ENCODE data around the gene ZCCHC14. TPM values are rescaled to one million over a fixed set of nuclear protein-coding genes. Genes with fewer than 3 reads are reported as not detected.

Gene ZCCHC14
- total and polyA plus RNA-seq, 2 of the 13 experiments (the other 11 are each of a cell fraction or from before 2014, with no cell fraction given) = 12.4 to 12.5 TPM

DNA sequence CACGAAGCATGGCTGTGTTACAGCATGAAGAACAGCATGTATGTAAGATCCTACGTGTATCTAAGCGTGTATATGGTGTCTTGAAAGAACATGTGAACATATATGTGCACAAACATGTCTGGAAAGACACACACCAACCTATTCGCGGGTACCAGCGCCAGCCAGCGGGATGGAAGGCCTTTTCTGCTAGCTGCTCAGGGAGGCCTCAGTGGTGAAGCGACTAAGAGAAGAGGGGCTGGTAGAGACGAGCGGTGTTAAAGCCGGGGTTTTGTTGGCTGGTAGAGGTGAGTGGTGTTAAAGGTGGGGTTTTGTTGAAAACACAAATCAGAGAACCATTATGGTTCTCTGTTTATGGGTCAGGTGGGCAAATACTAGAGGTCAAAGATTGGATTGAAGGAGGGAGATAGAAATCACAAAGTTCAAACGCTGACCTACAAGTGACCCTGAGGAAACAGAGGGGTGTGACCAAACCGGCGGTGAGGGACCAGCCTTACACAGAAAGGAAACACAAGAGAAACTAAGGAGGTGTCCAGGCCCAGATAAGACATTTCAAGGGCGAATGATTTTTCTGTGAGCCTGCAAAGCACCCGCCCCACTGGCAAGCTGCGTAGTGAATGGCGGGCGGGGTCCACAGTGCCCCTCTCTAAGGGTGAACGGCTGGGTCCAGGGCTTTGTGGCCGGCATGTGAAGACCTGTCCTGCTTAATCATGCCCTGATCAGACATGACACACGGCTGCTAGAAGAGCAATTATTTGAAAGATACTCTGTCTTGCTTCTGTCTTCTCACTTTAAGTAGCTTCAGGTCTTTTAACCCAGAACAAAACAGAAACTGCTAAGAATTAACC is 8.1 kb downstream of the ZCCHC14 start (continued):
- TF ChIP-seq, protein P1, sequence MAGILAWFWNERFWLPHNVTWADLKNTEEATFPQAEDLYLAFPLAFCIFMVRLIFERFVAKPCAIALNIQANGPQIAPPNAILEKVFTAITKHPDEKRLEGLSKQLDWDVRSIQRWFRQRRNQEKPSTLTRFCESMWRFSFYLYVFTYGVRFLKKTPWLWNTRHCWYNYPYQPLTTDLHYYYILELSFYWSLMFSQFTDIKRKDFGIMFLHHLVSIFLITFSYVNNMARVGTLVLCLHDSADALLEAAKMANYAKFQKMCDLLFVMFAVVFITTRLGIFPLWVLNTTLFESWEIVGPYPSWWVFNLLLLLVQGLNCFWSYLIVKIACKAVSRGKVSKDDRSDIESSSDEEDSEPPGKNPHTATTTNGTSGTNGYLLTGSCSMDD (CRISPR knock-in tag; IDR thresholded peaks at IDR 0.05) = no peak
- no peak for TF ChIP-seq ZNF225 (CRISPR knock-in tag; IDR thresholded peaks at IDR 0.05)
- TF ChIP-seq HNF4G (IDR thresholded peaks at IDR 0.05; ENCODE audit: borderline replicate concordance, low read depth, low read length) = peak; percentile 77
- no peak for TF ChIP-seq HNF4G (CRISPR knock-in tag; IDR thresholded peaks at IDR 0.05; ENCODE audit: borderline replicate concordance, low read depth)
- no peak for TF ChIP-seq ZNF747 (CRISPR knock-in tag; IDR thresholded peaks at IDR 0.05; ENCODE audit: borderline replicate concordance)
- TF ChIP-seq ZBTB42 (CRISPR knock-in tag; IDR thresholded peaks at IDR 0.05) = no peak
- TF ChIP-seq SRSF9 (IDR thresholded peaks at IDR 0.05; ENCODE audit: borderline replicate concordance, insufficient read depth, low read depth, low read length, poor library complexity, severe bottlenecking) = no peak
- TF ChIP-seq PRDM4 (CRISPR knock-in tag; IDR thresholded peaks at IDR 0.05; ENCODE audit: borderline replicate concordance) = no peak
- TF ChIP-seq, protein P2, sequence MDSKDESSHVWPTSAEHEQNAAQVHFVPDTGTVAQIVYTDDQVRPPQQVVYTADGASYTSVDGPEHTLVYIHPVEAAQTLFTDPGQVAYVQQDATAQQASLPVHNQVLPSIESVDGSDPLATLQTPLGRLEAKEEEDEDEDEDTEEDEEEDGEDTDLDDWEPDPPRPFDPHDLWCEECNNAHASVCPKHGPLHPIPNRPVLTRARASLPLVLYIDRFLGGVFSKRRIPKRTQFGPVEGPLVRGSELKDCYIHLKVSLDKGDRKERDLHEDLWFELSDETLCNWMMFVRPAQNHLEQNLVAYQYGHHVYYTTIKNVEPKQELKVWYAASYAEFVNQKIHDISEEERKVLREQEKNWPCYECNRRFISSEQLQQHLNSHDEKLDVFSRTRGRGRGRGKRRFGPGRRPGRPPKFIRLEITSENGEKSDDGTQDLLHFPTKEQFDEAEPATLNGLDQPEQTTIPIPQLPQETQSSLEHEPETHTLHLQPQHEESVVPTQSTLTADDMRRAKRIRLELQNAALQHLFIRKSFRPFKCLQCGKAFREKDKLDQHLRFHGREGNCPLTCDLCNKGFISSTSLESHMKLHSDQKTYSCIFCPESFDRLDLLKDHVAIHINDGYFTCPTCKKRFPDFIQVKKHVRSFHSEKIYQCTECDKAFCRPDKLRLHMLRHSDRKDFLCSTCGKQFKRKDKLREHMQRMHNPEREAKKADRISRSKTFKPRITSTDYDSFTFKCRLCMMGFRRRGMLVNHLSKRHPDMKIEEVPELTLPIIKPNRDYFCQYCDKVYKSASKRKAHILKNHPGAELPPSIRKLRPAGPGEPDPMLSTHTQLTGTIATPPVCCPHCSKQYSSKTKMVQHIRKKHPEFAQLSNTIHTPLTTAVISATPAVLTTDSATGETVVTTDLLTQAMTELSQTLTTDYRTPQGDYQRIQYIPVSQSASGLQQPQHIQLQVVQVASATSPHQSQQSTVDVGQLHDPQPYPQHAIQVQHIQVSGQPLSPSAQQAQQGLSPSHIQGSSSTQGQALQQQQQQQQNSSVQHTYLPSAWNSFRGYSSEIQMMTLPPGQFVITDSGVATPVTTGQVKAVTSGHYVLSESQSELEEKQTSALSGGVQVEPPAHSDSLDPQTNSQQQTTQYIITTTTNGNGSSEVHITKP (CRISPR knock-in tag; IDR thresholded peaks at IDR 0.05; ENCODE audit: low read depth) = no peak
- TF ChIP-seq, protein P3, sequence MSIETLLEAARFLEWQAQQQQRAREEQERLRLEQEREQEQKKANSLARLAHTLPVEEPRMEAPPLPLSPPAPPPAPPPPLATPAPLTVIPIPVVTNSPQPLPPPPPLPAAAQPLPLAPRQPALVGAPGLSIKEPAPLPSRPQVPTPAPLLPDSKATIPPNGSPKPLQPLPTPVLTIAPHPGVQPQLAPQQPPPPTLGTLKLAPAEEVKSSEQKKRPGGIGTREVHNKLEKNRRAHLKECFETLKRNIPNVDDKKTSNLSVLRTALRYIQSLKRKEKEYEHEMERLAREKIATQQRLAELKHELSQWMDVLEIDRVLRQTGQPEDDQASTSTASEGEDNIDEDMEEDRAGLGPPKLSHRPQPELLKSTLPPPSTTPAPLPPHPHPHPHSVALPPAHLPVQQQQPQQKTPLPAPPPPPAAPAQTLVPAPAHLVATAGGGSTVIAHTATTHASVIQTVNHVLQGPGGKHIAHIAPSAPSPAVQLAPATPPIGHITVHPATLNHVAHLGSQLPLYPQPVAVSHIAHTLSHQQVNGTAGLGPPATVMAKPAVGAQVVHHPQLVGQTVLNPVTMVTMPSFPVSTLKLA (IDR thresholded peaks at IDR 0.05) = no peak
- TF ChIP-seq, protein P4, sequence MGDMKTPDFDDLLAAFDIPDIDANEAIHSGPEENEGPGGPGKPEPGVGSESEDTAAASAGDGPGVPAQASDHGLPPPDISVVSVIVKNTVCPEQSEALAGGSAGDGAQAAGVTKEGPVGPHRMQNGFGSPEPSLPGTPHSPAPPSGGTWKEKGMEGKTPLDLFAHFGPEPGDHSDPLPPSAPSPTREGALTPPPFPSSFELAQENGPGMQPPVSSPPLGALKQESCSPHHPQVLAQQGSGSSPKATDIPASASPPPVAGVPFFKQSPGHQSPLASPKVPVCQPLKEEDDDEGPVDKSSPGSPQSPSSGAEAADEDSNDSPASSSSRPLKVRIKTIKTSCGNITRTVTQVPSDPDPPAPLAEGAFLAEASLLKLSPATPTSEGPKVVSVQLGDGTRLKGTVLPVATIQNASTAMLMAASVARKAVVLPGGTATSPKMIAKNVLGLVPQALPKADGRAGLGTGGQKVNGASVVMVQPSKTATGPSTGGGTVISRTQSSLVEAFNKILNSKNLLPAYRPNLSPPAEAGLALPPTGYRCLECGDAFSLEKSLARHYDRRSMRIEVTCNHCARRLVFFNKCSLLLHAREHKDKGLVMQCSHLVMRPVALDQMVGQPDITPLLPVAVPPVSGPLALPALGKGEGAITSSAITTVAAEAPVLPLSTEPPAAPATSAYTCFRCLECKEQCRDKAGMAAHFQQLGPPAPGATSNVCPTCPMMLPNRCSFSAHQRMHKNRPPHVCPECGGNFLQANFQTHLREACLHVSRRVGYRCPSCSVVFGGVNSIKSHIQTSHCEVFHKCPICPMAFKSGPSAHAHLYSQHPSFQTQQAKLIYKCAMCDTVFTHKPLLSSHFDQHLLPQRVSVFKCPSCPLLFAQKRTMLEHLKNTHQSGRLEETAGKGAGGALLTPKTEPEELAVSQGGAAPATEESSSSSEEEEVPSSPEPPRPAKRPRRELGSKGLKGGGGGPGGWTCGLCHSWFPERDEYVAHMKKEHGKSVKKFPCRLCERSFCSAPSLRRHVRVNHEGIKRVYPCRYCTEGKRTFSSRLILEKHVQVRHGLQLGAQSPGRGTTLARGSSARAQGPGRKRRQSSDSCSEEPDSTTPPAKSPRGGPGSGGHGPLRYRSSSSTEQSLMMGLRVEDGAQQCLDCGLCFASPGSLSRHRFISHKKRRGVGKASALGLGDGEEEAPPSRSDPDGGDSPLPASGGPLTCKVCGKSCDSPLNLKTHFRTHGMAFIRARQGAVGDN (CRISPR knock-in tag; IDR thresholded peaks at IDR 0.05) = peak; percentile 27; the same call in 1 of the 2 replicates
- TF ChIP-seq ZNF577 (CRISPR knock-in tag; IDR thresholded peaks at IDR 0.05; ENCODE audit: borderline replicate concordance, low read depth) = no peak
- TF ChIP-seq FOXP1 (IDR thresholded peaks at IDR 0.05) = no peak
- TF ChIP-seq FOXP1 (CRISPR knock-in tag; IDR thresholded peaks at IDR 0.05) = peak; percentile 32; the same call in 1 of the 2 replicates
- no peak for TF ChIP-seq ZNF546 (CRISPR knock-in tag; conservative IDR thresholded peaks at IDR 0.05)

All from HepG2 (cell line).